ENCODE measurements around the gene MAP3K20. TPM values are rescaled to one million over a fixed set of nuclear protein-coding genes. Genes with fewer than 3 reads are reported as not detected.

The MAP3K20 gene
- total RNA-seq, 6 donors from 2014 or later: 16.3 to 41.7 (median 34.7) TPM

- DNase-seq: no peak
- Histone ChIP-seq H3K27me3 (no peaks in the 10 kb centered on the region), H3K27ac (no peak overlapping the region), H3K4me1 (no peaks in the 10 kb centered on the region), H3K9me3 (no peaks in the 10 kb centered on the region), H3K36me3 (peaks cover 0 to 18% (median 4%) of the 10 kb centered on the region in 4 donors), H3K4me3 (no peak overlapping the region)
- no peak for TF ChIP-seq CTCF (IDR thresholded peaks at IDR 0.05)
- no peak for TF ChIP-seq POLR2AphosphoS5 (IDR thresholded peaks at IDR 0.05)
- no peak for TF ChIP-seq POLR2A (IDR thresholded peaks at IDR 0.05)
- TF ChIP-seq EP300 (IDR thresholded peaks at IDR 0.05): no peak
- 88 to 93% methylated on average over 2 of the region's 2 CpGs for WGBS, 2 donors
- no peak for ATAC-seq (ENCODE audit: low FRiP score in 2 of 2)
These were observed 195.5 kb downstream of the MAP3K20 start for GRCh38 chr2:173271135-173271534.

- Histone ChIP-seq H3K27ac (no peak overlapping the region), H3K9me3 (no peaks in the 10 kb centered on the region), H3K36me3 (peaks cover 0 to 11% (median 0%) of the 10 kb centered on the region in 4 donors), H3K4me3 (no peak overlapping the region), H3K4me1 (no peaks in the 10 kb centered on the region), H3K27me3 (no peaks in the 10 kb centered on the region)
- TF ChIP-seq POLR2A (IDR thresholded peaks at IDR 0.05) (no peak), EP300 (IDR thresholded peaks at IDR 0.05) (no peak), CTCF (IDR thresholded peaks at IDR 0.05) (no peak), POLR2AphosphoS5 (IDR thresholded peaks at IDR 0.05) (no peak)
- DNase-seq: no peak
- WGBS, 2 donors: 79 to 85% methylated on average over 5 of the region's 5 CpGs
- ATAC-seq (ENCODE audit: low FRiP score in 2 of 2): no peak
These were observed 196.2 kb downstream of the MAP3K20 start for GRCh38 chr2:173271825-173272224.

GRCh38 chr2:173272849-173273248 lies 197.2 kb downstream of the MAP3K20 start:
- WGBS, 2 donors: 82 to 84% methylated on average over 3 of the region's 3 CpGs
- peaks cover 0 to 3% (median 0%) of the 10 kb centered on the region in 4 donors for H3K36me3 ChIP-seq

GRCh38 chr2:173278794-173279526 lies 203.3 kb downstream of the MAP3K20 start:
- Histone ChIP-seq H3K4me1 (no peaks in the 10 kb centered on the region), H3K27ac (no peak overlapping the region), H3K27me3 (no peaks in the 10 kb centered on the region), H3K36me3 (no peaks in the 10 kb centered on the region), H3K4me3 (no peak overlapping the region), H3K9me3 (no peaks in the 10 kb centered on the region)
- ATAC-seq (ENCODE audit: low FRiP score in 2 of 2): no peak
- no peak for TF ChIP-seq CTCF (IDR thresholded peaks at IDR 0.05)
- TF ChIP-seq POLR2A (IDR thresholded peaks at IDR 0.05): no peak
- no peak for TF ChIP-seq POLR2AphosphoS5 (IDR thresholded peaks at IDR 0.05)
- TF ChIP-seq EP300 (IDR thresholded peaks at IDR 0.05): no peak
- no peak for DNase-seq
- 81 to 86% methylated on average over 3 of the region's 3 CpGs for WGBS, 2 donors

More at GRCh38 chr2:173272849-173273248, 197.2 kb downstream of the MAP3K20 start:
- DNase-seq (no peak), ATAC-seq (ENCODE audit: low FRiP score in 2 of 2) (no peak)
- no peak overlapping the region for H3K4me3 ChIP-seq
- H3K9me3 ChIP-seq: no peaks in the 10 kb centered on the region
- no peak overlapping the region for H3K27ac ChIP-seq
- H3K27me3 ChIP-seq: no peaks in the 10 kb centered on the region
- H3K4me1 ChIP-seq: no peaks in the 10 kb centered on the region
- TF ChIP-seq EP300 (IDR thresholded peaks at IDR 0.05) (no peak), POLR2AphosphoS5 (IDR thresholded peaks at IDR 0.05) (no peak), CTCF (IDR thresholded peaks at IDR 0.05) (no peak), POLR2A (IDR thresholded peaks at IDR 0.05) (no peak)

GRCh38 chr2:173279527-173279868 lies 203.9 kb downstream of the MAP3K20 start:
- Histone ChIP-seq H3K27me3 (no peaks in the 10 kb centered on the region), H3K4me1 (no peaks in the 10 kb centered on the region), H3K27ac (no peak overlapping the region), H3K4me3 (no peak overlapping the region), H3K36me3 (no peaks in the 10 kb centered on the region), H3K9me3 (no peaks in the 10 kb centered on the region)
- no peak for DNase-seq
- no peak for TF ChIP-seq CTCF (IDR thresholded peaks at IDR 0.05)
- TF ChIP-seq EP300 (IDR thresholded peaks at IDR 0.05): no peak
- WGBS, 2 donors: 81% methylated on average over 3 of the region's 3 CpGs
- ATAC-seq (ENCODE audit: low FRiP score in 2 of 2): no peak
